Activated gamma-delta T cell treated with anti-CD3 and anti-CD28 coated beads, Interleukin-2, amount 50 U/mL, for 16 hours (primary cell): Measurements from ENCODE around the gene USH2A.

ENCODE experiments used
- DNase-seq: peaks from one replicate; pipeline ENCODE4 v3.0.0-alpha.2; 2020; ENCODE audit warnings: low read depth

USH2A gene

DNA sequence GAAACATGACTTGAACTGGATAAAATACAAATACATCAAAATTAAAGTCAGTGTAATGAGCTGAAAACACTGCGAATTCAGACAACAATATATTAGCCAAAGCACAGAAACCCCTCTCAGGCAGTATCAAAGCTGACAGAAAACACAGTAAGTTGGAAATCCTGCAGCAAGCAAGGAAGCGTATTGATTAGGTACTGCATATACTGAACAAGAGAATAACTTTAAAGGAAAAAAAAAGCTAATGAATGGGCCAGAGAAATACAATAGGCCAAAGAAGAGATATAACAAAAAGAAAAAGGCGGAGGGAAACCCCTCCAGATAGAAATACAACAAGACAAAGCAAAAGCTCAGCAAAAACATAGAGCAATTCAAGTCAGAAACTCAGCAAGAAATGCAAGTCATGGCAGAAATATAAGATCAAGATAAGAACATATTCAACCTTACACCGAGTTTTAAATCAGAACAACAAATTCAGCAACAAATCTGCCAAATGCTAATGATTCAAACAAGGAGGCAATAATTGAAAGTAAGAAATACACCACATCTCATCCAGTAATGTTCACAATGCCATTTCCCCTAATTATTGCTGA is 299.0 kb downstream of the USH2A start:
- DNase-seq = no peak

DNA sequence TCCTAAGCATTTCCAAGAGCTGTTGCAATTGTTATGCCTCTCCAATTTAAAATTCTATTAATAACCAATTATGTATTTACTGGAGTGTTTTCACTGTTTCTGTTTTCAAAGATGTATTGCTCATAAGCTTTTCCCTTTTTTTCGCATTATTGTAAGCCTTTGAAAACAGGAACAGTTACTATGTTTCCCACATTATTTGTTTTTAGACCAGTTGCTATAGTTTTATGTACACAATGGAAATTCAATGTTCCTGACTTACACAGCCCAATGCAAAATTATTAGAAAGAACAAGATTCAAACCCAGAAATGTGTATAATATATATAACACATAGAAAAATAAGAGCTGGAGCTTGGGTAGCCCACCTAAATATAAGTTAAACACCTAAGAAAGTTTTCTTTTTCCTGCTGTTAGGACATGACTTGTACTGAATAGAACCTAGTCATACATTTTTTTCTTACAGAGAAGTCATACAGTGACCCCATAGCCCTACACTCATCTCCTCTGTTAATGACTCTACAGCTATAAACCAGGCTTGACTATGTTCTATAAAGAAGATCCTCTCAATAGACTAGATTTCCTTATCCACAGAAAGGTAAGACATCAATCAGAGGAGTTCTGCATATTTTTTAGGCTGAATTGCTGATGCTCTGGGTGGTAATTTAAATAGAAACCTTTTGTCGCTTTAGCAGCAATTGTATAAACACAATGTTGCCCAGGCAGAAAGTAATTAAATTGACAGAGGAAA is 299.6 kb downstream of the USH2A start:
- no peak for DNase-seq

DNA sequence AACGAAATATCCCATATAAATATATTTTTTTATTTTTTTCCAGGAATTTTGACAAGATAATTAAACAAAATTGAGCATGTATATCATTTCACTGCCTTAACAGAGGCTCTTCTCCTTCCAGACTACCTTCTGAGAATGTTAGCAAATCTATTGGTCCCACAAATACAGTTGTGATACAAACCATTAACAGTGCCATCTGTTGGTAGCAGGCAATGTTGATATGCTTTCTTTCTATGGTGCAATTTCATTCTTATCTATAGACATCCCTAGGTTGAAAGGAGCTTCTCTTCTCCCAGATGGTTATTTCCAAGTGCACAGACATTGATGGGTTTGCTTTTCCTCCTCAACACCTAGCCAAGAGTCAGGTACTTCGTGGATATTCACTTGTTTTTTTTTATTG is 303.6 kb downstream of the USH2A start:
- DNase-seq = no peak

- DNase-seq = no peak
Observed at GRCh38 chr1:216114180-216114579, 309.1 kb downstream of the USH2A start.

DNA sequence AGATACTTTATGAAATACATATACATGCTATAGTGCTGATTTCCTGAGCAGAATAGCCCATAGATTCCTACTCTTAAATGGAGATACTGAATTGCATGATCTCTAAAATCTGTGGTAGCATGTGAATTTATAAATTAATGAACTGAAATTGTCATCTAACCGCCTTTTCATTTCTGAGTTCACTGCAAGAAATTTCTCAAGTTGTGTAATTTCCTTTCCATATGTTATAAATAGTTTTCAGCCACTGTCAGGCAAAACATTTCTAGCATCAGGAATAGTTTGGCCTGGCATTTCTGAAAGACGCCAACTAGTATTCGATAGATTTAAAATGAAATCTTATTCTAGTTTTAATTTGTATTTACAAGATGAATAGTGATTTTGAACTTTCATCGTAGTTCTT is 310.1 kb downstream of the USH2A start:
- DNase-seq = no peak

GRCh38 chr1:216111842-216112241 is 311.4 kb downstream of the USH2A start:
- no peak for DNase-seq

GRCh38 chr1:216095400-216095799 is 327.8 kb downstream of the USH2A start:
- DNase-seq = no peak

DNA sequence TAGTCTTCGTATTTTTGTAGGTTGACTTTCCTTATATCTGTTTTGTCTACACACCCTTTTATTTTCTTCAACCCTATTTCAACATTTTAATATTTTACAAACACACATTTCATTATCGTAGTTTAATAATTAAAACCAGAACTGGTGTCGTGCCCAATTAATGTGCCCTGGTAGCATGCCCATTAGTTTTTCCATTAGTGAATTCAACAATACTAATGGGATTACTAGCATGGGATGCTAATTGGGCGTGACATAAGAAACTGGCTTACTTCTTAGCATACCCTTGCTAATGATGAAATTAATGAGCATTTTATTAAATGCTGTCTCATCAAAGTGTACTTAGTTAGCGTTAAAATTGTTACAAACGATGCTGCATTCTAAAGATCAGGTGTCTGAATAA is 332.7 kb downstream of the USH2A start:
- DNase-seq = no peak

DNA sequence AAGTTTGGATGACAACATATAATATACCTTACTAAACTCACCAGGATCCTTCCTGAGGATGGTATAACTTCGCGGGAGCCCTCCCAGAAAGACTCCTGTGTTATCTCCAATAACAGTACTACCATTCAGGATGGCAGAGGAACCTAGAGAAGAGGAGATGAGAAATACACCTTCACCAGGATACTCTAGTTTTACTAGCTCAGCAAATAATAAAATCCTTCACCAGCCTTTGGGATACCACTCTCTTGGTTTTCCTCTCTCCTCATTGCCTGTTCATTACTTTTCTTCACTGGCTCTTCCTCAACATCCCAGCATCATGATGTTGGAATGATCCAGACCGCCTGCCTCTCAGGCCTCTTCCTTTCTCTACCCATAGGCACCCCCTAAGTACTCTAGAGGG is 336.6 kb downstream of the USH2A start:
- no peak for DNase-seq

DNA sequence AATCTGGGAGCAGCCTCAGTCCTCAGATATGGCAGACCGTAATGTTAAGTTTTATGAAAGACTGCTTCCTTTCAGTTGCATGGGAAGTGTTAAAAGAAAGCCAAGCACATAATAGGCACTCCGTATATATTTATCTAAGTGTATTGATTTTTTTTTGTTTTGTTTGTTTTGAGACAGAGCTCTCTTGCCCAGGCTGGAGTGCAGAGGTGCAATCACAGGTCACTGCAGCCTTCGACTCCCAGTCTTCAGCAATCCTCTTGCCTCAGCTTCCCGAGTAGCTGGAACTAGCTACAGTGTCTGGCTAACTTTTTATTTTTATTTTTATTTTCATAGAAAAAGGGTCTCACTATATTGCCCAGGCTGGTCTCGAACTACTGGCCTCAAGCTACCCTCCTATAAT is 341.8 kb downstream of the USH2A start:
- DNase-seq = no peak

DNA sequence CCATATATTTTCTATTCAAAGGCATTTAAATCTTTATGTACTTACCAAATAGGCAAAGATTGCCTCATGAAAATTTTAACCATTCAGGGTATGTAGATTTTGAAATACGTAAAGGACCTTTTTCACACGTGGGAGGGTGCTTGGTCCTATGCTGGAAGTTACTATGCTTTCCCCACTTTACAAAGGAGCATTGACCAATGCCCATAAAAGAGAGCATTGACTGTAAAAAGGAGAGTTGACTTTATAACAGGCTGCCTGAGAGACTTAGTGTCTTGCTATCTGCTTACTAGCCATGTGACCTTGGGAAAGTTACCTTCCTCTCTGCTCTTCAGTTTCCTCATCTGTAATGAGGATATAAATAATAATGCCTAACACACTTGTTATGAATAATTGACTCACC is 346.5 kb downstream of the USH2A start:
- DNase-seq = no peak

GRCh38 chr1:216075339-216075738 is 347.9 kb downstream of the USH2A start:
- DNase-seq = no peak

DNA sequence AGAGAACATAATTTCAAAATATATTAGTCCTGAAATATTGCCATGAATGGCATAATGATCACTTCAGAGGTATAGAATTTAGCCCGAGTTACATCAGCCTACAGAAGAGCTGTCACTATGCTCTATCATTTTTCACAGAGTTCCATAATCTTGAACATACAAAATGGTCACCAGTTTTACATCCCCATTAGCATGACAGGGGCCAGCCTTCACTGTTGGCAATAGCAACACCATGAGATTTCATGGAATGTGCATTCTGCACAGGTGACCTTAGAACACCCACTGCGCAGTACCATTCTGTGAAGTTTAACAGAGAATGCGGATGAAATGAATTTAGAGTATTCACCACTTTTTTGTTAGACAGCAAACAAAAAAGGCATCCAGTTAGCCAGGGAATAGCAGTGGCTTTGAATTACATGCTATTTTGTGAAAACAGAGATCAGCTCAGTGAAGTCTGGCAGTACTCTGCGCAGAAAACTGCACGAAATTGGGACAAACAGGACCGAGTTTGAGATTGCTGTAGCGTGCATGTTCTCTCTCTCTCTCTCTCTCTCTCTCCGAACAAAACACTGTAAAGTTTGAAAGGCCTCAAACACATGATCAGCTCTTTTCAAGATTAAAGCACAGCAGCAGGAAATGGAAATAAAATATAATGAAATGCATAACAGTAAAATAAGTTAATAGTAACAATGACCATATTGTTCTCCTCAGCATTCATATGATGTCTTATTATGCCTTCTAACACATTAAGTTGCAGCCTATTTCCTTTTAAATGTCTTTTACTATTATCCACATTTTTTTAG is 349.3 kb downstream of the USH2A start:
- no peak for DNase-seq

DNA sequence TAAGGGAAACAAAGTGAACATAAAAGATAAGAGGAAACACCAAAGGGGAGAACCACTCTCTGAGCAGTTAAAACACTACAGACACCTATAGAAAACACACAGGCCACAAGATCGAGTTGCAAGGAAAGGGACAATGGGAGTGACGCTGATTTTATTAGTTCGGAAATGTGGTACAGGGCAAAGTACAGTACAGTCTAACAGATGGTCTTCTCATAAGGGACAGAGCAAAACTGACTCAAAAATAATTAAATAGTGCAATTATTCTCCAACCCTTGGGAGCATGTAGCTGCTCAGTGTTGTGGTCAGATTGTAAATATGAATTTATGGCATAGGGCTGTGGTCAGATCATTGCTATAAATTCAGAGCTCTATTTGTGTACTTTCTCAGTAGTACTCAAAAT is 352.0 kb downstream of the USH2A start:
- DNase-seq = no peak

DNA sequence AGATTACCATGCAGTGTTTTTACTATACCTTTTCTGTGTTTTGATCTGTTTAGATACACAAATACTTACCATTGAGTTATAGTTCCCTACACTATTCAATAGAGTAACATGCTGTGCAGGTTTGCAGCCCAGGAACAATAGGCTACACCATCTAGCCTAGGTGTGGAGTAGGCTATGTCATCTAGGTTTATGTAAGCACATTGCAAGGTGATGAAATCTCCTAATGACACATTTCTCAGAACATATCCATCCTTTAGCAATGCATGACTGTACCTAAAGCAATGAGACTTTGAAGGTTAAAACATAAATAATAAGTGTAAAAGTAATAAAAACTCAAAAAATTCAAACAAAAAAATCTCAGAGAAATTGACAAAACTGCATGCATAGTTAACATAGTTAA is 358.6 kb downstream of the USH2A start:
- DNase-seq = no peak

- no peak for DNase-seq
Observed at GRCh38 chr1:216057947-216058346, 365.3 kb downstream of the USH2A start.

GRCh38 chr1:216057063-216057462 is 366.2 kb downstream of the USH2A start:
- DNase-seq = no peak

GRCh38 chr1:216055004-216055403 is 368.2 kb downstream of the USH2A start:
- DNase-seq = no peak

DNA sequence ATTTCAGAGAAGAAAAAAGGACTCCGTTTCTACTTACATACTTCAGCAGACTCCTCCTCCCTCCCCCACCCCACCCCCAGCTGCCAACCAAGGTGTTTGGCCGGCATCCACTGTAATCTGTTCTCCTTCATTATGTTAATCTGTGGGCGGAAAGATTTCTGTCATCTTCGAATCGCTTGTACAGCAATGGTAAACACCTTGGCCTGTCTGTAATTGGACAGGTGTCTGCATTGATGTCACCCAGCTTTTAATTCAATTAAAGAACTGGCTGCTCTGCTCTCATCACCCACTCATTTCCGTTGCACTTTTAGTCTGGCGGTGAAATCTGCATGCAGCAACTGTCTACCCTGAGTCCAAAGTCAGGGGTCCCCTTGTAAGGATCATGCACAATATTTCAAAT is 368.6 kb downstream of the USH2A start:
- DNase-seq = no peak

DNA sequence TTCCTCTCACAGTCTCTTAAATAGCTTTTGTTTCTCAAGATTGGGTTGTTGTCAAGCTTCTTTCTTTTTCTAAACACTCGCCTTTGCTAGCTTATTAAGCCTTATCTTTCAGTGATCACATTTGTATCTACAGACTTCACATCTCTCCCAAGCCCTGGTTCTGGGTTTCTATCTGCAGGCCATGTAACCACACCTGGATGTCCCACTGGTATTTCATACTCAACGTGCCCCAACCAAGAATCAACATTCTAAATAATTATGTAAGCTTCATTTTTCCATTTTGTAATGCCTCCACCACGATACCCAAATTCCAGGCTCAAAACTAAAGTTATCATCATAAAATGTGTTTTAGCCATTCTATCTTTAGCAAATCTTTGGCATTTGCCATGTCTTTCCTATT is 372.2 kb downstream of the USH2A start:
- DNase-seq = no peak

DNA sequence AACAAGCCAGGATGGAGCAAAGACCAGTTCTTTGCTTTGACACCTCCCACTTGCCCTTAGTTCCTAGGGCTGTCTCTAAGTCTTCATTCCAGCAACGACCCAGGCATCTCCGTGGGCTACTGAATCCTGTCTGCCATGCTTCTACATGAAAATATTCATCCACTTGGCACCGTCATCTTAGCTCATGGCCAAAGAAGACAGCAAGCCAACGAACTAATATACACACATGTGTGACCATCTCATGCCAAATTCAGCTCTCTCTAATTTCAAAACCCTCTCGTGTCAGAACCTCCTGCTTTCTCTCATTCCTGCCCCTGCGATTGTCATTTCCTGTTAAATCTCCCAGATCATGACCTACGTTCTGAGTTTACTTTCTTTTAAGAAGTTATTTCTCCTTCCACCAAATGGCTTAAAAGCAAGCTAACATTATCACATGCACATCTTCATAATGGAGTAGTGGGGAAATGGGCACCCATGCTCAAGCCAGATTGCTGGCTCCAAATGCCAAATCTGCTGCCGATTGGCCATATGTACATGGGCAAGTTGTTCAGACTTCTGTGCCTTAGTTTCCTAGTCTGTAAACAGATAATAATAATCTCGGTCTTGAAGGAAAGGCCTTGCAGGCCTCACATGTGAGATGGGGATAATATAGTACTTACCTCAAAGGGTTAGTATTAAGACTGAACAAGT is 373.4 kb downstream of the USH2A start:
- no peak for DNase-seq

DNA sequence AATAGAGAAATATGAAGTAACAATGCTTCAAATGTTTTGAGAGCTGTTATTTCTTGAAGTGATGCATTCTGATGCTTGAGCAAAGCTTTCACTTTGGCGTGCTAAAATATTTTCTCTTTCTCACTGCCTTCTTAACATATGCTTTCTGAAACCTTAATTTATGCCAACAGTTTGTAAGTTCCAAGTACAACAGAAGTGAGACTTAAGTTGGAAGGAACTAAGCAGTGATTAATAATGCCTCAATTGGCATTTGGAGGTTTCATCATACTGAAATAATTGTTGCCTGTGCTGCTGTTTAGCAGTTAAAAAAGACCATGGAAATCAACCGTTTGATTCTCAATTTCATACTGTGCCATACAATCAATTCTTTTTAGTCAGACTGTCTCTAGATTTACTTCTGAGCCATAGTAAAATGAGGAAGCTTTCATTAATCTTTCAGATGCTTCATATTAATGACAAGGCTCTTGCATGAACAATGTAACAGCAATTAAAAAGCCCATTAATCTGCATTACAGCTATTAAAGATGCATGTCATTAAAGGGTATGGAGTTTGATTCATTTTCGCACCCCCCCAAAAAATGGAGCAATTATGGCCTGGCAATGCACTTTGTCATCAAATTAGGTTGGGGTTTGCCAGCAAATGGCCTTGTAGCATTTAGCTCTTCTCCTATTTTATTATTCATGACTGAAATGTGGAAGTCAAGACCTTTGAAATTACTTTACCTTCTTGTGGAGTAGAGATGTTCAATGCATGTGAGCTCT is 375.3 kb downstream of the USH2A start:
- DNase-seq = no peak
